Measurements from ENCODE around the gene RANBP3. TPM values are rescaled to one million over a fixed set of nuclear protein-coding genes. Genes with fewer than 3 reads are reported as not detected.
"Not testable (repeated sequence)": the region's sequence is repeated elsewhere in the genome, so short reads cannot be mapped to it uniquely, and the experiment has no call there.

RANBP3 gene
- total and polyA plus RNA-seq, 7 donors = 40.5 to 71.7 (median 48.7) TPM

DNA sequence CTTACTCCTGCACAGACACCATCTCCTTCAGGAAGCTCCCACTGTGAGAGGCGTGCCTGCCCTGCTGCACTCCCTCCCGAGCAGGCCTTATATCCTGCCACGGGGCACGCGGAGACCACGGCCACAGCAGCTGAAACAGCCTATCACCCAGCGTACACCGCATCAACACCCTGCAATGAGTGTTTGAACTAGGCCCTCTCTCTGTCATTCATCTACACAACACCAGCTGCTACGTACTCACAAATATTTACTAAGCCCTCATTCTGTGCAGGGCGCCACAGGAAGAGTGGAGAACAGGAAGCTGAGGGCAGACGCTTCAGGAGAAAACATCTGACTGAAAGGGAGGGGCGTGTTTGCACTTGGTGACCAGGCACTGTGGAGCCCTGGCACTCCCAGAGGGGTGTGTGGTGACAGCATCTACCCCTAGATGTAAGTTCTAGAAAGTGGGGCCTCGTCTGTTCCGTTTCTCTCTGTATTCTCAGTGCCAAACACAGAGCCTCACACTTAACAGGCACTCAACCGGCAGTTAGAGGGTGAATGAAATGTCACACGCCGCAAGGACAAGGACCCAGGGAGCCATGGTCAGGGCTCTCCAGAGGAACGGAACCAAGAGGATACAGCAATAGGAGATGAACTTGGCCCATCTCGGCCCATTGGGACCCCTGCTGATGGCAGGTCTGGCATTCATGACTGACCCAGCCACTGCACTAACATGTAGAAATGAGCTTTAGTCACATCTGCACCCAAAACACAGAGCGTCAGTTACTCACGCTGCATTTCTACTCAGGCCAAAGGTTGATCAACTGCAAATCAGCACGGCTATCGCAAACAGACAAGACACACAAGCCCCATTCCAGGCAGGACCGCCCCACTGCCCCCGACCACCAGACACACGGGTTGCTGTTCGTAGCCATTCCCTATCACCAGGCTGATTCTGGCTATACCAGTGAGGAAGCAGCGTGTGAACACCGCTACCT, 15.7 kb downstream of the RANBP3 start:
- Histone ChIP-seq H3K27me3 (ENCODE audit: insufficient read depth in 3 of 3, low read length in 2 of 3) (no peaks in the 10 kb centered on the region), H3K27ac (peak overlapping the region; percentile 39), H3K4me1 (peaks cover 61% of the 10 kb centered on the region), H3K9me3 (no peaks in the 10 kb centered on the region), H3K36me3 (ENCODE audit: insufficient read depth in 1 of 2, low read depth in 1 of 2) (peaks cover 0 to 11% of the 10 kb centered on the region in 2 donors), H3K4me3 (no peak overlapping the region)
- DNase-seq (no peak), ATAC-seq (peak; percentile 24 to 49 (median 36))
- WGBS, 3 donors = 45 to 59% (median 51%) methylated on average over 29 of the region's 29 CpGs
- intact Hi-C loops (cut with DNase I) = no loop called here
- no peak for TF ChIP-seq CTCF (IDR thresholded peaks at IDR 0.05)

- H3K27me3 ChIP-seq (ENCODE audit: insufficient read depth in 3 of 3, low read length in 2 of 3); intact Hi-C loops (cut with DNase I); DNase-seq; H3K9me3 ChIP-seq; H3K4me3 ChIP-seq; ATAC-seq: not testable (repeated sequence)
- 79 to 86% (median 81%) methylated on average over 5 to 6 of the region's 6 CpGs for WGBS, 3 donors
- Histone ChIP-seq H3K27ac (peak overlapping the region; percentile 39), H3K36me3 (ENCODE audit: insufficient read depth in 1 of 2, low read depth in 1 of 2) (peaks cover 0 to 11% of the 10 kb centered on the region in 2 donors), H3K4me1 (peaks cover 54% of the 10 kb centered on the region)
Observed at GRCh38 chr19:5961641-5961968, 16.3 kb downstream of the RANBP3 start.

- WGBS, 3 donors = 44 to 59% (median 49%) methylated on average over 18 of the region's 18 CpGs
- Histone ChIP-seq H3K27me3 (ENCODE audit: insufficient read depth in 3 of 3, low read length in 2 of 3) (no peaks in the 10 kb centered on the region), H3K4me3 (no peak overlapping the region), H3K9me3 (no peaks in the 10 kb centered on the region), H3K4me1 (peaks cover 43% of the 10 kb centered on the region), H3K27ac (no peak overlapping the region), H3K36me3 (ENCODE audit: insufficient read depth in 1 of 2, low read depth in 1 of 2) (peaks cover 0 to 5% of the 10 kb centered on the region in 2 donors)
- peak in 1 of 2 donors; percentile 45 for DNase-seq
- ATAC-seq = peak in 2 of 4 donors; percentile 16 to 22
- TF ChIP-seq CTCF (IDR thresholded peaks at IDR 0.05) = no peak
- intact Hi-C loops (cut with DNase I) = no loop called here
Observed at GRCh38 chr19:5960005-5961001, 17.6 kb downstream of the RANBP3 start.

DNA sequence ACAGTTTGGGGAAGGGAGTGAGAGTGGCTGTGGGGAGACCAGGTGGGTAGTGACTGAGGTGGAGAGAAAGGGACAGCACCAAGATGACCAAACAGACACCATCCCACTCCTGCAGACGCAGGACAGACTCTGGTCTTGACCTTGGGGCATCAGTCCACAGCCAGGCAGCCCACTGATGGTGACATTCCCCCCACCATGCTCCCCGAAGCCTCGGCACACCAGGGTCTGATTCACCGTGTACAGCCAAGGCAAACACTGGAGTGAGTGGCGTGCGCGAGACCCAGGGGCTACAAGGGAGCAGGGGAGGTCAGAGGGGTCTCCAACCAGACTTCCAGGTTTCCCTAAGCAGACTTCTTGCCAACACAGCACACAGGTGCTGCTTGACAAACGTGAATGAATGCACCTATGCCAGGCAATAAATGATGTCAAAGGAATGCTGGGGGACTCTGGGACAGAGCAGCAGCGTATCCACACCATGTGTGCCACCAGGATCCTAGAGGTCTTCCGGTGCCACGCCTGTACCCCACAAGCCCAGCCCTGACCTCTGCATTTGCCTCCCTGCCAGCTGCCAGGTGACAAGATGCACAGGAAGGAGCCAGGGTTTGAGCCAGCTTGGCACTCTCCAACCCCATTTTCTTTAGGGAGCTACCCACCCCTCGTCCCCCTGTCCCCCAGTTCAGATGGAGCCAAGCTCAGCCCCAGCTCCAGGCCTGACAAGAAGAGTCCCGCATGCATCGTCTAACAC, 18.5 kb downstream of the RANBP3 start:
- peaks cover 0 to 4% of the 10 kb centered on the region in 2 donors for H3K36me3 ChIP-seq (ENCODE audit: insufficient read depth in 1 of 2, low read depth in 1 of 2)
- intact Hi-C loops (cut with DNase I) = no loop called here
- no peak overlapping the region for H3K27ac ChIP-seq
- no peaks in the 10 kb centered on the region for H3K9me3 ChIP-seq
- DNase-seq (no peak), ATAC-seq (no peak)
- no peaks in the 10 kb centered on the region for H3K27me3 ChIP-seq (ENCODE audit: insufficient read depth in 3 of 3, low read length in 2 of 3)
- H3K4me1 ChIP-seq = peaks cover 50% of the 10 kb centered on the region
- TF ChIP-seq CTCF (IDR thresholded peaks at IDR 0.05) = no peak
- WGBS, 3 donors = 74 to 77% (median 76%) methylated on average over 14 of the region's 14 CpGs
- no peak overlapping the region for H3K4me3 ChIP-seq

All from psoas muscle (tissue), 8 donors.